Measurements from ENCODE around the gene WT1.
"Not testable (repeated sequence)": the region's sequence is repeated elsewhere in the genome, so short reads cannot be mapped to it uniquely, and the experiment has no call there.

The WT1 gene

GRCh38 chr11:32435511-32435941 is at the start of gene WT1:
TSS of gene WT1 (minus strand) at chr11:32435539.
- DNase-seq (ENCODE audit: low read depth), result no peak

GRCh38 chr11:32479291-32479690 is 44.0 kb upstream of the WT1 start:
- DNase-seq (ENCODE audit: low read depth), result no peak

DNA sequence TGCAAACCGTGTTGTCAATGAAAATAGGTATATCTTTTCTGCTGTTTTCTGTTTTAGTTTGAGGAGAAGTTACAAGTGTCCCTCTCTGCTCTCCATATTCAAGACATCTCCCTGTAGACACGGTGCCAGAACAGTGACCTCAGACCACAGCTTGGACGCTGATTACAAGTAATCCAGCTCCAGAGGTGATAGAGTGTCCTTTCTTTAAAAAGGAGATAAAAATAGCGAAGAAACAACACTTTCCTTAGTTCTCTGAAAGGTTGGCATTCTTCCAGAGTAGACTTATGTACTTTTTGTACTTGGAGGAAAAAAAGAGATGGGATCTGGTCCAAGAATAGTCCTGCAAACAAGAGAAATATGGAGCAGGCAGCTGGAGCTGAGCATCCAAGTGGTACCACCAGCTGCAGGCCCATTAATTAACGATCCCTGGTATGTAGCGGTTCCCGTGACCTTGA is 43.0 kb upstream of the WT1 start:
- DNase-seq (ENCODE audit: low read depth), result no peak

- DNase-seq (ENCODE audit: low read depth), result no peak
These were observed 38.1 kb upstream of the WT1 start for GRCh38 chr11:32473282-32473909.

GRCh38 chr11:32472226-32472625 is 36.9 kb upstream of the WT1 start:
- DNase-seq (ENCODE audit: low read depth), result no peak

GRCh38 chr11:32471544-32471943 is 36.2 kb upstream of the WT1 start:
- not testable (repeated sequence) for DNase-seq (ENCODE audit: low read depth)

- DNase-seq (ENCODE audit: low read depth), result no peak
These were observed 34.5 kb upstream of the WT1 start for GRCh38 chr11:32469791-32470190.

- no peak for DNase-seq (ENCODE audit: low read depth)
These were observed 31.1 kb upstream of the WT1 start for GRCh38 chr11:32466279-32466915.

DNA sequence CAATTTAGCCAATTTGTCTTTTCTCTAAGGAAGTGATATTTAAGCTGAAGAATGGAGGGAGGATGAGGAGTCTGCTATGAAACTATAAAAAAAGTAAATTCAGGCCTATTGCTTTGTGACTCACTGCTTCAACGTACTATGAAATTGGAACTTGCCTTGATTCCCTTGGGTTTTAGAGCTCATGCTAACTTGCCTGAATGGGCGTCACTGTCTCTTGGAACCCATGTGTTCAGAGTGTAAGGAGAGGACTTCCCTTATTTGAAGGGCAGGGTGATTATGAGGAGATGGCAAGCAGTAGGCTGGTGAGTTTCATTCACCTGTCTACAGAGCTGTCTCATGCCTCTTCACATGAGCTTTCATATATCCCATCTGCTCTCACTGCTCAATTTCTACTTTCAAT is 28.7 kb upstream of the WT1 start:
- DNase-seq (ENCODE audit: low read depth), result no peak

DNA sequence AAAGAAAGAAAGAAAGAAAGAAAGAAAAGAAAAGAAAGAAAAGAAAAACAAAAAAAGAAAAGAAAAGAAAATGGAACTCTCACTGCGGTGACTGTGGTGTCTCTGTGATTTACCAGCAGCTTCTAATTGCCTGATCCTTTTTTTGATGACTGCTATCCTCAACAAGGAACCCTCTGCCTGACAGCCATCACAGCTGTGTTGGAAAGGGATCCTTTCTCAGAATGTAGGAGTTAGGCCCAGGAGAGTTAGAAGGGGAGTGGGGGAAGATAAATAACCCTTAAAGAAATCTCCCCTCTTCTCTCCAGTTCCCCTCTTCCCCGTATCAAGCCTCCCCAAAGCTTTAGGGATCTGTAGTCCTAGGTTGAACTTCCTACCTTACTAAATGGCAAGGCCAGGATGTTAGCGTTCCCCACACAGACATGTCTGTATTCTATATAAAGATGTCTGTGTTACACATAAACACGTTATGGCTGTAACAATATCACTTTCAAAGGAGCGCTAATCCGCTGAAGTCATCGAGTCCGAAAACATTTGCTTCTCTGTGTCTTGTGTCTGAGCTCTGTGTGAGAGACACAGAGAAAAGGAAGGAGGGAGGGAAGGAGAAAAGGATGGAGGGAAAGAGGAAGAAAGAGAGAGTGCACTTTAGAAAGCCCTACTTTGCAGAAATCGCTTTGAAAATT is 26.8 kb upstream of the WT1 start:
- DNase-seq (ENCODE audit: low read depth), result no peak

- DNase-seq (ENCODE audit: low read depth), result no peak
These were observed 21.5 kb upstream of the WT1 start for GRCh38 chr11:32456864-32457263.

DNA sequence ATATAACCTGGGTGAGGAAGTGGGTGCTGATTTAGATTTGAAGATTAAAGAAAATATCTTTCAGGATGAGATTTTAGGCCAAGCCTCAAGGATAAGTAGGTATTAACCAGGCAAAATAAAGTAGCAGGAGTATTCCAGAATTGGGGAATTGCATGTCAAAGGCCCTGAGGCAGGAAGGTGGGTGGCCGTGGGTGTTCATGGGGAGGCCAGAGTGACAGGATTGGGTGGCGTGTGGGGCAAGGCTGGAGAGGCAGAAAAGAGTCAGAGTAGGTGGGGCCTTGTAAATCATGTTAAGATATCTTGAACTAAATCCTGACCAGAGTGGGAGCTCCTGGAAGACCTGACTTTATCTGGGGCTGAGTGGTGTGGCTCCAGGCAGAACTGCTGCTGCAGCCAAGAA is 19.7 kb upstream of the WT1 start:
- DNase-seq (ENCODE audit: low read depth), result no peak

GRCh38 chr11:32451808-32452207 is 16.5 kb upstream of the WT1 start:
- DNase-seq (ENCODE audit: low read depth), result no peak

- no peak for DNase-seq (ENCODE audit: low read depth)
These were observed 15.0 kb upstream of the WT1 start for GRCh38 chr11:32450372-32450771.

- no peak for DNase-seq (ENCODE audit: low read depth)
These were observed 12.9 kb upstream of the WT1 start for GRCh38 chr11:32448232-32448631.

GRCh38 chr11:32447252-32447651 is 11.9 kb upstream of the WT1 start:
- no peak for DNase-seq (ENCODE audit: low read depth)

GRCh38 chr11:32446227-32446626 is 10.9 kb upstream of the WT1 start:
- no peak for DNase-seq (ENCODE audit: low read depth)

DNA sequence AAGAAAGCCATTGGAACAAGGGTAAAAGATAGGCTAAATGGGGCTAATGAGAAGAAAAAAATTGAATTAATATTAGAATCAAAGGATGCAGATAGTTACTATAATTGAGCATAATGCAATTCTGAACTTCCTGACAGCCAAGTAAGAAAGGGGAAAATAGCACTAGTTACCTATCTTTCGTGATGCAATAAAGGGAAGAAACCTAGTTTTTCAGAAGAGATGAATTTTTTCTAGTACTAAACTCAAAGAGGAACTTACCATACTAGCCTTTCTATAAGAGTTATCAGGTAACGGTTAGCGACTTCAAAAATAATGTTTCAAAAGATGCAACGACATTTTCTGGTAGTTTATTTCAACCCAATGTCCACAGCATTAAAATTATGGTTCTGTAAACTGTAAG is 8.8 kb upstream of the WT1 start:
- no peak for DNase-seq (ENCODE audit: low read depth)

DNA sequence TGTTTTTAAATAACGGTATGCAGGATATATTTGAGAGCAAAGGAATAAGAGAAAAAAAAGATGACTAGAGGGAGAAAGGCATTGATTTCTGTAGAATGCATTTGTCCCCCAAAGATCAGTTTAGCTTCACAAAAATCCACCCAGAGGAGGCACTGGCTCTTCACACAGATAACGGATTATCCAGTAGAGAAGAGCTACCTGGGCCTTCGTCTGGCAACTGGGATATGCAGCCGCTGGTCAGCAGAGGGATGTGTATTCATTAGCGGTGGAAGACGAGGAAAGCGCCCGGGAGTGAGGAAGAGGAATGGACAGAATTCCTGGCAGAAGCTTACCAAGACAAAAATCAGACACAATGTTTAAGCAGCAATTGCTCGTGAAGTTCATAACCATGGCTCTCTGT is 5.6 kb upstream of the WT1 start:
- no peak for DNase-seq (ENCODE audit: low read depth)

GRCh38 chr11:32440312-32440908 is 5.1 kb upstream of the WT1 start:
- no peak for DNase-seq (ENCODE audit: low read depth)

DNA sequence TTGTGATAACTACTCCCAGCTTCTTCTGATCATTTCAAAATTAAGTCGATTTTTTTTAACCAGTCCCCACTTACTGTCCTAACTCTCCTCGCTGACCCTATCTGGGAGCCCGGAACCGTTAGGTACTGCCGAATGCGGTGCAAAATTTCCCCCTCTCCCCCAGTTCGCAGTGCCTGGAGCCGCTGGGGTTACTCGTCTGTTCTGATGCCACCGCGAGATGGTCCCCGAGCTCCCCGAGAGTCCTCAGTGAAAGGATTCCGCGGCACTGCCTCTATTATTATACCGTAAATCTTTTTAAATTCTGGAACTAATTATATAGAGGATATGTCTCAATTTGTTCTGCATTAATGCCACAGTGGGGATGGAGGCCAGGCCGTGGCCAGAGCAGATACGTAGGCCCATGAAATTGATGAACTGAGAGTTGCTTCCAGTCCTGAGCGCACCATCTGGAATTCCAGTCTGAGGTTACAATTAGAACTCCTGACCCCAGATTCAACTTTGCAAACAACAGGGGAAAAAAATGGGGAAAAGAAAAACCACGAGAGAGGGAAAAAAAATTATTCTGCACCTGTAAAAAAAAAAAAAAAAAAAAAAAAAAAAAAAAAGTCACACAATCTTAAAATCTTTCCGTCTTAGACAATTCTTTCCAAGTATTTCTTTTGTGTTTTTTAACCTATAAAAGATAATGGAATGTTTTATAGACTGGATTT is 4.3 kb upstream of the WT1 start:
- no peak for DNase-seq (ENCODE audit: low read depth)

GRCh38 chr11:32438866-32439489 is 3.6 kb upstream of the WT1 start:
- no peak for DNase-seq (ENCODE audit: low read depth)
